ACC112 (cell line): ENCODE results near the gene MRPS31.

ENCODE experiments used
- H2AFZ ChIP-seq: fragments of 200-600 bp; sonication (generic); one replicate; pipeline ENCODE4 v1.6.0; 2017; ENCODE audit warnings: antibody characterized with exemption, low read length; ENCODE audit not compliant: unreplicated experiment
- H3K27ac ChIP-seq: fragments of 200-600 bp; sonication (generic); 2 replicates; pipeline ENCODE4 v1.5.1; 2014; ENCODE audit warnings: low read depth, mild to moderate bottlenecking, antibody characterized with exemption, low read length, moderate library complexity
- H3K27me3 ChIP-seq: fragments of 200-600 bp; sonication (generic); 2 replicates; pipeline ENCODE4 v1.6.1; 2014; ENCODE audit warnings: mild to moderate bottlenecking, antibody characterized with exemption, low read length, moderate library complexity, mixed read lengths; ENCODE audit not compliant: insufficient read depth
- H3K36me3 ChIP-seq: fragments of 200-600 bp; sonication (generic); 2 replicates; pipeline ENCODE4 v1.6.1; 2016; ENCODE audit warnings: mild to moderate bottlenecking, antibody characterized with exemption, low read length, moderate library complexity, mixed read lengths; ENCODE audit not compliant: insufficient read depth
- H3K4me1 ChIP-seq: fragments of 200-600 bp; sonication (generic); one replicate; pipeline ENCODE4 v1.6.1; 2016; ENCODE audit warnings: low read length, mixed read lengths; ENCODE audit not compliant: insufficient read depth, unreplicated experiment, control insufficient read depth
- H3K4me3 ChIP-seq: fragments of 200-600 bp; sonication (generic); 2 replicates; pipeline ENCODE4 v1.5.1; 2014; ENCODE audit warnings: mild to moderate bottlenecking, low read depth, low read length
- H3K79me2 ChIP-seq: fragments of 200-600 bp; sonication (generic); one replicate; pipeline ENCODE4 v1.6.0; 2016; ENCODE audit warnings: low read length; ENCODE audit not compliant: control insufficient read depth, unreplicated experiment, insufficient read depth

MRPS31 gene

GRCh38 chr13:40801255-40802217, 30.5 kb upstream of the MRPS31 start:
- no peaks in the 10 kb centered on the region for H3K79me2 ChIP-seq
- H3K27me3 ChIP-seq = no peaks in the 10 kb centered on the region
- H3K27ac ChIP-seq = no peak overlapping the region
- H2AFZ ChIP-seq = no peak overlapping the region
- H3K36me3 ChIP-seq = 0 out of 2 replicates have a peak, but pooled peaks cover 4% of the 10 kb centered on the region
- H3K4me3 ChIP-seq = no peak overlapping the region
- no peaks in the 10 kb centered on the region for H3K4me1 ChIP-seq

GRCh38 chr13:40800559-40800958, 29.6 kb upstream of the MRPS31 start:
- Histone ChIP-seq H3K4me3 (no peak overlapping the region), H3K27ac (no peak overlapping the region), H3K36me3 (0 out of 2 replicates have a peak, but pooled peaks cover 4% of the 10 kb centered on the region), H3K4me1 (no peaks in the 10 kb centered on the region), H3K79me2 (no peaks in the 10 kb centered on the region), H2AFZ (no peak overlapping the region), H3K27me3 (no peaks in the 10 kb centered on the region)

- Histone ChIP-seq H3K27me3 (no peaks in the 10 kb centered on the region), H3K4me1 (no peaks in the 10 kb centered on the region), H3K27ac (no peak overlapping the region), H3K4me3 (no peak overlapping the region), H3K79me2 (no peaks in the 10 kb centered on the region), H3K36me3 (no peaks in the 10 kb centered on the region), H2AFZ (no peak overlapping the region)
These were observed 28.5 kb upstream of the MRPS31 start for GRCh38 chr13:40799508-40799907.

- Histone ChIP-seq H3K4me1 (no peaks in the 10 kb centered on the region), H3K36me3 (no peaks in the 10 kb centered on the region), H3K79me2 (no peaks in the 10 kb centered on the region), H3K27ac (no peak overlapping the region), H2AFZ (no peak overlapping the region), H3K27me3 (no peaks in the 10 kb centered on the region), H3K4me3 (no peak overlapping the region)
These were observed 27.4 kb upstream of the MRPS31 start for GRCh38 chr13:40798380-40798779.

- Histone ChIP-seq H3K27me3 (no peaks in the 10 kb centered on the region), H3K4me1 (no peaks in the 10 kb centered on the region), H3K36me3 (no peaks in the 10 kb centered on the region)
These were observed 25.7 kb upstream of the MRPS31 start for GRCh38 chr13:40796649-40797048.

GRCh38 chr13:40794414-40795368, 23.7 kb upstream of the MRPS31 start:
- no peak overlapping the region for H3K27ac ChIP-seq
- no peaks in the 10 kb centered on the region for H3K36me3 ChIP-seq
- H2AFZ ChIP-seq = no peak overlapping the region
- H3K27me3 ChIP-seq = no peaks in the 10 kb centered on the region
- H3K4me1 ChIP-seq = no peaks in the 10 kb centered on the region
- no peak overlapping the region for H3K4me3 ChIP-seq
- H3K79me2 ChIP-seq = peaks cover 9% of the 10 kb centered on the region

More at GRCh38 chr13:40796649-40797048, 25.7 kb upstream of the MRPS31 start:
- H3K27ac ChIP-seq = no peak overlapping the region
- H3K79me2 ChIP-seq = no peaks in the 10 kb centered on the region
- H2AFZ ChIP-seq = no peak overlapping the region
- no peak overlapping the region for H3K4me3 ChIP-seq

GRCh38 chr13:40793339-40793738, 22.3 kb upstream of the MRPS31 start:
- Histone ChIP-seq H3K36me3 (no peaks in the 10 kb centered on the region), H3K79me2 (peaks cover 9% of the 10 kb centered on the region), H3K4me1 (no peaks in the 10 kb centered on the region), H3K27ac (no peak overlapping the region), H3K27me3 (no peaks in the 10 kb centered on the region), H3K4me3 (no peak overlapping the region), H2AFZ (no peak overlapping the region)

GRCh38 chr13:40792284-40793051, 21.5 kb upstream of the MRPS31 start:
- Histone ChIP-seq H3K4me3 (no peak overlapping the region), H3K27ac (no peak overlapping the region), H3K79me2 (peaks cover 9% of the 10 kb centered on the region), H3K36me3 (no peaks in the 10 kb centered on the region), H3K27me3 (no peaks in the 10 kb centered on the region), H2AFZ (no peak overlapping the region), H3K4me1 (peaks cover 1% of the 10 kb centered on the region)

- Histone ChIP-seq H3K36me3 (no peaks in the 10 kb centered on the region), H3K4me1 (peaks cover 16% of the 10 kb centered on the region), H3K79me2 (peaks cover 9% of the 10 kb centered on the region), H3K27ac (peak overlapping the region; percentile 19; the same call in 1 of the 2 replicates), H3K27me3 (no peaks in the 10 kb centered on the region), H2AFZ (peak overlapping the region; percentile 92), H3K4me3 (peak overlapping the region; percentile 86)
These were observed 19.2 kb upstream of the MRPS31 start for GRCh38 chr13:40790154-40790616.
